Inflammatory macrophage (primary cell): ENCODE results near the gene TMEM98.
"Not testable (repeated sequence)": the region's sequence is repeated elsewhere in the genome, so short reads cannot be mapped to it uniquely, and the experiment has no call there.

Experiments used
- DNase-seq, 2 donors: peaks; one replicate each; pipeline ENCODE4 v3.0.0-alpha.2; 2020 to 2022

The TMEM98 gene

GRCh38 chr17:32985050-32985756, 57.2 kb downstream of the TMEM98 start:
- no peak for DNase-seq

GRCh38 chr17:32987453-32987805, 59.5 kb downstream of the TMEM98 start:
- DNase-seq = not testable (repeated sequence)

- DNase-seq = not testable (repeated sequence)
Measured at GRCh38 chr17:32987868-32988267, 59.9 kb downstream of the TMEM98 start.

GRCh38 chr17:32988481-32989101, 60.6 kb downstream of the TMEM98 start:
- DNase-seq = no peak

- no peak for DNase-seq
Measured at GRCh38 chr17:32992321-32993033, 64.5 kb downstream of the TMEM98 start.

- DNase-seq = no peak
Measured at GRCh38 chr17:32993977-32994376, 66.0 kb downstream of the TMEM98 start.
